B cell (primary cell): ENCODE measurements around the gene OXER1.

Source experiments
- CTCF ChIP-seq: fragments of 200-600 bp; IDR thresholded peaks from one replicate; pipeline ENCODE4 v1.8.0; 2022; ENCODE audit warnings: antibody characterized with exemption, mild to moderate bottlenecking
- EZH2 ChIP-seq: IDR thresholded peaks from 2 replicates; pipeline ENCODE4 v1.6.1; 2012; ENCODE audit warnings: borderline replicate concordance, low read depth, mild to moderate bottlenecking, moderate library complexity, low read length; ENCODE audit not compliant: insufficient read depth, poor library complexity, severe bottlenecking

- no peak for TF ChIP-seq CTCF
- no peak for TF ChIP-seq EZH2
Measured at GRCh38 chr2:42714686-42715085, 49.2 kb downstream of the OXER1 start.
